K562 (cell line): ENCODE measurements around the gene CBX8. TPM values are rescaled to one million over a fixed set of nuclear protein-coding genes. Genes with fewer than 3 reads are reported as not detected.

Source experiments
- ATF6 ChIP-seq: sonication (generic); formaldehyde crosslinking; IDR thresholded peaks from 2 replicates; pipeline ENCODE4 v1.4.0; 2020; ENCODE audit warnings: mild to moderate bottlenecking, missing genetic modification reagents
- ATF7 ChIP-seq: fragments of 450-650 bp; IDR thresholded peaks from 2 replicates; pipeline ENCODE4 v1.7.1; 2014; ENCODE audit warnings: mild to moderate bottlenecking, moderate library complexity
- CBFA2T2 ChIP-seq: fragments of 450-650 bp; conservative IDR thresholded peaks from 2 replicates; pipeline ENCODE4 v1.6.1; 2017; ENCODE audit warnings: mild to moderate bottlenecking
- DACH1 ChIP-seq: fragments of 450-650 bp; IDR thresholded peaks from 2 replicates; pipeline ENCODE4 v1.6.1; 2018; ENCODE audit not compliant: partially characterized antibody
- MBD2 ChIP-seq: sonication (generic); IDR thresholded peaks from 2 replicates; pipeline ENCODE4 v1.6.1; 2016; ENCODE audit warnings: low read depth, borderline replicate concordance
- MNT ChIP-seq, 2 experiments: fragments of 450-650 bp; conservative IDR thresholded peaks; 2 replicates each; pipeline ENCODE4 v1.6.1; 2017; ENCODE audit warnings: mild to moderate bottlenecking in 2 of 2, moderate library complexity in 2 of 2
- OTX1 ChIP-seq: fragments of 450-650 bp; formaldehyde crosslinking; IDR thresholded peaks from 2 replicates; pipeline ENCODE4 v1.4.0; 2022; ENCODE audit warnings: mild to moderate bottlenecking
- PHB ChIP-seq: fragments of 250-450 bp; sonication (Bioruptor Pico); IDR thresholded peaks from 2 replicates; pipeline ENCODE4 v1.5.0; 2021
- SRF ChIP-seq, 2 experiments: fragments of 250-450, 450-650 bp in 1 of 2; sonication (Bioruptor Pico) in 1 of 2; sonication (generic) in 1 of 2; formaldehyde crosslinking; IDR thresholded peaks; 2 replicates each; pipeline versions ENCODE4 v1.5.0 to v1.5.1; 2020 to 2022; ENCODE audit warnings: mild to moderate bottlenecking in 1 of 2, missing genetic modification reagents in 1 of 2
- TAL1 ChIP-seq: fragments of 450-650 bp; IDR thresholded peaks from 2 replicates; pipeline ENCODE4 v1.6.1; 2016; ENCODE audit warnings: mild to moderate bottlenecking
- TCF7 ChIP-seq: sonication (generic); IDR thresholded peaks from 2 replicates; pipeline ENCODE4 v1.6.1; 2016; ENCODE audit warnings: antibody characterized with exemption, borderline replicate concordance
- USF1 ChIP-seq: sonication (generic); formaldehyde crosslinking; IDR thresholded peaks from 2 replicates; pipeline ENCODE4 v1.9.0; 2022; ENCODE audit warnings: mild to moderate bottlenecking, missing genetic modification reagents
- WHSC1 ChIP-seq: IDR thresholded peaks from one replicate; pipeline ENCODE4 v1.6.1; 2012; ENCODE audit warnings: low read length, control low read depth, inconsistent platforms
- ZBTB8A ChIP-seq: fragments of 450-650 bp; IDR thresholded peaks from 2 replicates; pipeline ENCODE4 v1.6.1; 2018; ENCODE audit warnings: mild to moderate bottlenecking, moderate library complexity; ENCODE audit not compliant: partially characterized antibody
- ZNF764 ChIP-seq: fragments of 250-450 bp; sonication (Bioruptor Pico); IDR thresholded peaks from 2 replicates; pipeline ENCODE4 v1.4.0; 2020; ENCODE audit warnings: low read depth, mild to moderate bottlenecking, moderate library complexity
- polyA plus RNA-seq, 8 experiments: library from polyadenylated mRNA; depleted of rRNA in 4 of 8; stranded (reverse) in 5 of 8; unstranded in 3 of 8; fragments of >200 nt; fragmentation: Nextera tagmentation in 2 of 8; fragmentation: Illumina TruSeq in 1 of 8; extraction: Ambion mirVana in 2 of 8; extraction: Trizol in 1 of 8; gene quantifications; 2 replicates each; pipeline versions ENCODE4 v1.2.1 to v1.2.3, GENCODE V29; 2011 to 2014; ENCODE audit warnings: inconsistent platforms in 1 of 8, missing spikeins in 1 of 8
- total RNA-seq, 7 experiments: library from RNA; depleted of rRNA in 6 of 7; stranded (reverse); fragments of >200 nt in 6 of 7; fragmentation: Illumina TruSeq in 2 of 7; extraction: Trizol in 2 of 7; gene quantifications; 2 replicates each; pipeline versions ENCODE4 v1.2.1 to v1.2.3, GENCODE V29; 2011 to 2021; ENCODE audit warnings: low replicate concordance in 1 of 7
- TF ChIP-seq, protein P1 (sequence below): sonication (generic); formaldehyde crosslinking; IDR thresholded peaks from 2 replicates; pipeline ENCODE4 v1.8.0; 2022; ENCODE audit warnings: mild to moderate bottlenecking, low read depth, missing genetic modification reagents
- TF ChIP-seq, protein P2 (sequence below): fragments of 250-450 bp; sonication (Bioruptor Pico); IDR thresholded peaks from 2 replicates; pipeline ENCODE4 v1.4.0; 2020; ENCODE audit warnings: borderline replicate concordance
- TF ChIP-seq, protein P3 (sequence below): fragments of 250-450 bp; sonication (Bioruptor Pico); IDR thresholded peaks from 2 replicates; pipeline ENCODE4 v1.8.0; 2021; ENCODE audit warnings: moderate library complexity, mild to moderate bottlenecking, inconsistent platforms

CBX8 gene
- total and polyA plus RNA-seq, 9 of the 15 experiments (the other 6 are each of a cell fraction or from before 2014, with no cell fraction given) = 0.08 to 11.9 (median 2.6) TPM

DNA sequence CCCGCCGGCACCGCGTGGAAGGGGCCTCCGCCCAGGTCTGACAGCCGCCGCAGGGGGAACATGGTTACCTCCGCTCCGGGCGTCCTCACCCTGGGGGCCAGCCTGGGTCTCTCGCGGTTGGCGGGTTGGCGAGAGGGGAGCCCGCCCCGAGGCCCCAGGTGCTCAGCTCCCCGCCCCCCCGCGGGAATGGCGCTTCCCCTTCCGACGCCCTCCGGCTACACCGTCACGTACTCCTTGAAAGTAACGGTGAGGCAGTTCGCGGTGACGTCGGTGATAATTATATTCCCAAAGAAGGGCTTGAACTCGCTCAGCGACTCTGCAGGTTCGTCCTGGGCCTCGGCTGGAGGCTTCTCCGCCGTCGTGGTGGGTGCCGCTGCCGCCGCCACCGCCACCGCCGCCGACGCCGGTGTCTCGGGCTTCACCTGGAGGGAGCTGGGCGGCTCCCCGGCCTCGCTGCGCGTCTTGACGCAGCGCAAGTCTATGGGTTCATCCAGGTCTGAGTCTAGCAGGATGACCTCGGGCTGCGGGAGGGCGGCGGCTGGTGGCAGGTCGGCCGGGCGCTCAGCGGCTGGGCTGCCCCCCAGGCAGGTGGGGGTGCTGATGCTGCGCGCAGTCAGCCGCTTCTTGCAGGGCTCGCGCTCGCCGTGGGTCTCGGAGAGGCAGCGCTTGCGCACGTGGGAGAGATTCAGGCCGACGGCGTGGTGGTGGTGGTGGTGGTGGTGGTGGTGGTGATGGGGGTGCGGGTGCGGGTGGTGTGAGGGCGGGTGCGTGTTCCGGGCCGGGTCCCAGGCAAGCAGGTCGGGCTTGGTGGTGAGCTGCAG lies 37.1 kb upstream of the CBX8 start (continued):
- TF ChIP-seq ATF6 (CRISPR knock-in tag) = no peak
- TF ChIP-seq, protein P1, sequence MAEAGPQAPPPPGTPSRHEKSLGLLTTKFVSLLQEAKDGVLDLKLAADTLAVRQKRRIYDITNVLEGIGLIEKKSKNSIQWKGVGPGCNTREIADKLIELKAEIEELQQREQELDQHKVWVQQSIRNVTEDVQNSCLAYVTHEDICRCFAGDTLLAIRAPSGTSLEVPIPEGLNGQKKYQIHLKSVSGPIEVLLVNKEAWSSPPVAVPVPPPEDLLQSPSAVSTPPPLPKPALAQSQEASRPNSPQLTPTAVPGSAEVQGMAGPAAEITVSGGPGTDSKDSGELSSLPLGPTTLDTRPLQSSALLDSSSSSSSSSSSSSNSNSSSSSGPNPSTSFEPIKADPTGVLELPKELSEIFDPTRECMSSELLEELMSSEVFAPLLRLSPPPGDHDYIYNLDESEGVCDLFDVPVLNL (CRISPR knock-in tag) = no peak
- TF ChIP-seq USF1 (CRISPR knock-in tag) = no peak
- 0 out of 4 replicates have a peak, but pooled peaks of 1 of the 2 experiments have one; percentile 36 for TF ChIP-seq MNT (conservative IDR thresholded peaks at IDR 0.05)
- no peak for TF ChIP-seq TCF7
- no peak for TF ChIP-seq SRF (CRISPR knock-in tag; IDR thresholded peaks at IDR 0.05)
- TF ChIP-seq WHSC1 = no peak
- no peak for TF ChIP-seq OTX1 (CRISPR knock-in tag)
- no peak for TF ChIP-seq ZNF764 (CRISPR knock-in tag)
- TF ChIP-seq MBD2 = 0 out of 2 replicates have a peak, but pooled peaks have one; percentile 10
- TF ChIP-seq CBFA2T2 = 0 out of 2 replicates have a peak, but pooled peaks have one; percentile 3
- TF ChIP-seq TAL1 = no peak
- TF ChIP-seq DACH1 = no peak
- TF ChIP-seq, protein P2, sequence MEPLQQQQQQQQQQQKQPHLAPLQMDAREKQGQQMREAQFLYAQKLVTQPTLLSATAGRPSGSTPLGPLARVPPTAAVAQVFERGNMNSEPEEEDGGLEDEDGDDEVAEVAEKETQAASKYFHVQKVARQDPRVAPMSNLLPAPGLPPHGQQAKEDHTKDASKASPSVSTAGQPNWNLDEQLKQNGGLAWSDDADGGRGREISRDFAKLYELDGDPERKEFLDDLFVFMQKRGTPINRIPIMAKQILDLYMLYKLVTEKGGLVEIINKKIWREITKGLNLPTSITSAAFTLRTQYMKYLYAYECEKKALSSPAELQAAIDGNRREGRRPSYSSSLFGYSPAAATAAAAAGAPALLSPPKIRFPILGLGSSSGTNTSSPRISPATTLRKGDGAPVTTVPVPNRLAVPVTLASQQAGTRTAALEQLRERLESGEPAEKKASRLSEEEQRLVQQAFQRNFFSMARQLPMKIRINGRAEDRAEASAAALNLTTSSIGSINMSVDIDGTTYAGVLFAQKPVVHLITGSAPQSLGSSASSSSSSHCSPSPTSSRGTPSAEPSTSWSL (CRISPR knock-in tag) = no peak
- TF ChIP-seq PHB = no peak
- TF ChIP-seq, protein P3, sequence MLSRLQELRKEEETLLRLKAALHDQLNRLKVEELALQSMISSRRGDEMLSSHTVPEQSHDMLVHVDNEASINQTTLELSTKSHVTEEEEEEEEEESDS (CRISPR knock-in tag) = no peak
- no peak for TF ChIP-seq ZBTB8A
- TF ChIP-seq ATF7 = 0 out of 2 replicates have a peak, but pooled peaks have one; percentile 40
